Measurements from ENCODE around the gene MCCD1. TPM values are rescaled to one million over a fixed set of nuclear protein-coding genes. Genes with fewer than 3 reads are reported as not detected.

Gene MCCD1
- total RNA-seq, 2 donors from 2014 or later, result not detected

- Histone ChIP-seq H3K27ac (peak overlapping the region; percentile 53 to 54), H3K27me3 (no peaks in the 10 kb centered on the region), H3K9me3 (no peaks in the 10 kb centered on the region), H3K4me1 (peaks cover 0 to 39% of the 10 kb centered on the region in 2 donors), H3K4me3 (no peak overlapping the region), H3K36me3 (peaks cover 36% of the 10 kb centered on the region)
- no peak for DNase-seq (ENCODE audit: low spot score)
- TF ChIP-seq CTCF (IDR thresholded peaks at IDR 0.05), result no peak
Observed at GRCh38 chr6:31558631-31559500, 30.1 kb downstream of the MCCD1 start.

DNA sequence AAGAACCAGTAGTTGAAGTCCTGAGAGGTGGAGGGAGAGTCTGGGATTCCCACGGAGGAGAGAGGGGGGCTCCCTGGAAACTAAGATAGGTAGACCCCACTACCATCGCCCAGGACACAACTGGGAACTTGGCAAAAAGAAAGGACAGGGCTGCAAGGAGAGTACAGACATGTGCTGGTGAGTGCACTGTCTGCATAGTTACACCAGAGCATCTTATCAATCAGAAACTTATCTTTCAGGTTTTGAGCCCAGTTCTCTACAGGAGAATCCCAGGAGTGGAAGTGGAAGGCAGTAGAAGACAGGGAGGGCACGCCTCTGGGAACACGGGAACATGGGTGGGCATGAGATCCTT, 30.8 kb downstream of the MCCD1 start:
- Histone ChIP-seq H3K4me3 (no peak overlapping the region), H3K9me3 (no peaks in the 10 kb centered on the region), H3K4me1 (peaks cover 0 to 39% of the 10 kb centered on the region in 2 donors), H3K27ac (peak overlapping the region; percentile 53 to 54), H3K27me3 (no peaks in the 10 kb centered on the region), H3K36me3 (peaks cover 36% of the 10 kb centered on the region)
- no peak for TF ChIP-seq CTCF (IDR thresholded peaks at IDR 0.05)
- DNase-seq (ENCODE audit: low spot score), result no peak

DNA sequence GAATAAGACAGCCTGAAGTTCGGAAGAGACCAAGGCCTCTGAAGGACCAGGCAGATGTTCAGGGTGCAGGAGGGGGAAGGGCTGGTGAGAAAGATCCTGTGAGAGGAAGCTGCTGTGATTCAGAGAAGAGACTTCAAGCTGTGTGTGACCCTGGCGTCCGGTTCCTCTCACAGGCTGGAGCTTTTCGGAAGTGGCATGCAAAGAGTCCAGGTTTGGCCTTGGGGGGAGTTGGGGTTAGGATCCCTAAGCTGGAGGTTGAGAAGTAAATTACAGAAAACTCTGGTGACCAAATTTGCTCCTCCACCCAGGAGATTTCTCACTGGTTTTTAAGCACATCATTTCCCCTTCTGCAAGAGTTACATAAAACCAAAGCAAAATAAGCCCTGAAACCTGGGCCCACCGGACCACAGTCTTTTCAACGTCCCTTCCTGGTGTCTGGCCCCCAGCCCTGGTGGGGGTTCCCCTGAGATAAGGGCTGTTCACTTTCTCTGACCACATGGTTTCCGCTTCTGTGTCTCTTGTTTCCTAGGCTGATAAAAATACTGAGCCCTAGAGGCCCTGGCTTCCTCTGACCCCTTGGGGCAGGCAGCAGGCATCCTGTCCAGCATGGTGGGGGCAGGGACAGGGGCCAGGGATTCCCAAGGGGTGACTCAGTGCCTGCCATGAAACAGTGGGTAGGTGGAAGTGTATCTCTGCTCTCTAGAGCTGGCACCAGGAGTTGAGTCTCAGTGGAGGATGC, 31.4 kb downstream of the MCCD1 start:
- Histone ChIP-seq H3K27me3 (no peaks in the 10 kb centered on the region), H3K4me1 (peaks cover 0 to 39% of the 10 kb centered on the region in 2 donors), H3K4me3 (no peak overlapping the region), H3K9me3 (no peaks in the 10 kb centered on the region), H3K36me3 (peaks cover 36% of the 10 kb centered on the region), H3K27ac (peak overlapping the region; percentile 53 to 54)
- DNase-seq (ENCODE audit: low spot score), result peak; percentile 74
- TF ChIP-seq CTCF (IDR thresholded peaks at IDR 0.05), result no peak

GRCh38 chr6:31560697-31561058, 31.9 kb downstream of the MCCD1 start:
- TF ChIP-seq CTCF (IDR thresholded peaks at IDR 0.05), result no peak
- Histone ChIP-seq H3K27ac (peak overlapping the region; percentile 53 to 54), H3K4me1 (peaks cover 0 to 39% of the 10 kb centered on the region in 2 donors), H3K27me3 (no peaks in the 10 kb centered on the region), H3K9me3 (no peaks in the 10 kb centered on the region), H3K4me3 (no peak overlapping the region), H3K36me3 (peaks cover 36% of the 10 kb centered on the region)
- DNase-seq (ENCODE audit: low spot score), result no peak

DNA sequence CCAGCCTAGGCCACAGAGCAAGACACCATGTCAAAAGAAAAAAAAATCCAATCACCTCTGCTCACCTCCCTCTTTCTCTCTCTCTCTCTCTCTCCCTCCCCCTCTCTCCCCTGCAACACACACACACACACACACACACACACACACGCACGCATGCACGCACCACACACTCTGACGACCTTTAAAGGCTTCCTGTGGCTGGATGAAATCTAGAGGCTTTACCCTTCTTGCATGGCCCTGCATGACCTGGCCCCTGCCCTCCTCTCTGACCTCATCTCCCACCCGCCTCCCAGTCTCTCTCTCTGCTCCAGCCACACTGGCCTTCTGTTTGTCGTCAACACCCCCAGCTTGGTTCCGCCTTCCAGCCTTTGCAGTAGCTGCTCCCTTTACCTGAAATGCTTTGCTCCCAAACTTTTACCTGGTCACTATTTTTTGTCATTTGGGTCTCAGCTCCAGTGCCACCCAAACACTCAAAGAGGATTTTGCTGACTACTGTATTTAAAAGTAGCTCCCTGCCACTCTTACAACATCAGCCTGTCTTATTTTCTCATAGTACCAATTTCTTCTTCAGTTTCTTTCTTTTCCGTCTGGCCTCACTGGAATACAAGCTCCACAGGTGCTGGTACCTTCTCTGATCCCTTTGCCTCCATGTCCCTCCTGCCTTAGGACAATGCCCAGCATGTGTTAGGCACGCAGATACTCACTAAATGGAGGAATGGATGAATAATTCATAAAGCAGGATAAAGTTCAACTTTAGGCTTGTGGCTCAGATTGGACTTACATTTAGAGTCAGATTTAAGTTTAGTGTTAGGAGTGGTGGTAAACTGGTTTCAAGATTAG, 39.0 kb downstream of the MCCD1 start:
- Histone ChIP-seq H3K4me3 (no peak overlapping the region), H3K27ac (no peak overlapping the region)

More for the DNA sequence above, 39.0 kb downstream of the MCCD1 start:
- Histone ChIP-seq H3K36me3 (no peaks in the 10 kb centered on the region), H3K4me1 (no peaks in the 10 kb centered on the region), H3K9me3 (no peaks in the 10 kb centered on the region), H3K27me3 (no peaks in the 10 kb centered on the region)
- no peak for TF ChIP-seq CTCF (IDR thresholded peaks at IDR 0.05)
- DNase-seq (ENCODE audit: low spot score), result no peak
